ENCODE results near the gene ZFP2. TPM values are rescaled to one million over a fixed set of nuclear protein-coding genes. Genes with fewer than 3 reads are reported as not detected.
A peak's percentile ranks its signal among the peaks of the same experiment; 100 is the strongest.

Gene ZFP2
- polyA plus RNA-seq, 3 donors, result 0.19 TPM; not detected in 2

GRCh38 chr5:178861627-178862026 is 34.1 kb upstream of the ZFP2 start:
- no peak for TF ChIP-seq CTCF (IDR thresholded peaks at IDR 0.05)
- WGBS (ENCODE audit: insufficient coverage), result 100% methylated on average over 8 of the region's 8 CpGs
- no peak overlapping the region for H3K4me3 ChIP-seq (replicated peaks in 1 of 3; ENCODE audit: low read depth in 2 of 3, low read length in 3 of 3)
- intact Hi-C loops (cut with micrococcal nuclease), result no loop called here
- H3K9ac ChIP-seq (ENCODE audit: insufficient read depth, low read length, poor library complexity, severe bottlenecking), result no peak overlapping the region
- Mint-ChIP-seq H3K9me3 (peaks cover 8 to 44% (median 21%) of the 10 kb centered on the region in 7 donors), H3K27me3 (ENCODE audit: low read depth in 3 of 3) (no peaks in the 10 kb centered on the region), H3K27ac (no peak overlapping the region), H3K4me3 (peak overlapping the region in 1 of 2 donors; percentile 57), H3K36me3 (peaks cover 44 to 48% of the 10 kb centered on the region in 2 donors), H3K4me1 (peaks cover 12% of the 10 kb centered on the region)
- no peaks in the 10 kb centered on the region for H4K20me1 ChIP-seq (ENCODE audit: insufficient read depth, low read length)
- H2AFZ ChIP-seq (ENCODE audit: insufficient read depth, low read depth, low read length, poor library complexity, severe bottlenecking), result no peak overlapping the region
- H3K36me3 ChIP-seq (replicated peaks in 1 of 2; ENCODE audit: control insufficient read depth in 1 of 2, insufficient read depth in 2 of 2, low read length in 2 of 2), result peaks cover 21 to 45% of the 10 kb centered on the region in 2 donors
- no peaks in the 10 kb centered on the region for H3K27me3 ChIP-seq (ENCODE audit: control insufficient read depth in 2 of 2, insufficient read depth in 2 of 2, low read length in 2 of 2)
- H3K79me2 ChIP-seq (ENCODE audit: insufficient read depth, low read length), result no peaks in the 10 kb centered on the region
- DNase-seq, result no peak
- peaks cover 16 to 26% of the 10 kb centered on the region in 2 donors for H3K9me3 ChIP-seq (replicated peaks in 1 of 2; ENCODE audit: control insufficient read depth in 1 of 2, insufficient read depth in 1 of 2, low read length in 2 of 2)
- H3K4me1 ChIP-seq (ENCODE audit: control insufficient read depth in 1 of 2, insufficient read depth in 2 of 2, low read length in 2 of 2), result peaks cover 2 to 5% of the 10 kb centered on the region in 2 donors
- no peak overlapping the region for H3K27ac ChIP-seq (ENCODE audit: low read depth in 1 of 2, low read length in 2 of 2)
- H3K4me2 ChIP-seq (replicated peaks; ENCODE audit: extremely low read depth, low read length, poor library complexity, severe bottlenecking), result no peak overlapping the region

- WGBS (ENCODE audit: insufficient coverage), result no CpG with 5 or more reads among the region's 4 CpGs
- no peaks in the 10 kb centered on the region for H3K4me1 Mint-ChIP-seq
- Histone ChIP-seq H2AFZ (ENCODE audit: insufficient read depth, low read depth, low read length, poor library complexity, severe bottlenecking) (no peak overlapping the region), H3K4me1 (ENCODE audit: control insufficient read depth in 1 of 2, insufficient read depth in 2 of 2, low read length in 2 of 2) (no peaks in the 10 kb centered on the region), H3K27me3 (ENCODE audit: control insufficient read depth in 2 of 2, insufficient read depth in 2 of 2, low read length in 2 of 2) (no peaks in the 10 kb centered on the region), H3K9ac (ENCODE audit: insufficient read depth, low read length, poor library complexity, severe bottlenecking) (no peak overlapping the region), H4K20me1 (ENCODE audit: insufficient read depth, low read length) (no peaks in the 10 kb centered on the region), H3K9me3 (replicated peaks in 1 of 2; ENCODE audit: control insufficient read depth in 1 of 2, insufficient read depth in 1 of 2, low read length in 2 of 2) (peaks cover 54 to 68% of the 10 kb centered on the region in 2 donors), H3K36me3 (replicated peaks in 1 of 2; ENCODE audit: control insufficient read depth in 1 of 2, insufficient read depth in 2 of 2, low read length in 2 of 2) (peaks cover 63 to 95% of the 10 kb centered on the region in 2 donors), H3K4me2 (replicated peaks; ENCODE audit: extremely low read depth, low read length, poor library complexity, severe bottlenecking) (no peak overlapping the region), H3K27ac (ENCODE audit: low read depth in 1 of 2, low read length in 2 of 2) (no peak overlapping the region), H3K79me2 (ENCODE audit: insufficient read depth, low read length) (no peaks in the 10 kb centered on the region), H3K4me3 (replicated peaks in 1 of 3; ENCODE audit: low read depth in 2 of 3, low read length in 3 of 3) (no peak overlapping the region)
- no peak overlapping the region for H3K27ac Mint-ChIP-seq
- peaks cover 84 to 93% of the 10 kb centered on the region in 2 donors for H3K36me3 Mint-ChIP-seq
- TF ChIP-seq CTCF (IDR thresholded peaks at IDR 0.05), result no peak
- intact Hi-C loops (cut with micrococcal nuclease), result no loop called here
- no peaks in the 10 kb centered on the region for H3K27me3 Mint-ChIP-seq (ENCODE audit: low read depth in 3 of 3)
- DNase-seq, result no peak
- H3K9me3 Mint-ChIP-seq, result peaks cover 51 to 77% (median 62%) of the 10 kb centered on the region in 7 donors
- no peak overlapping the region for H3K4me3 Mint-ChIP-seq
These were observed 28.8 kb upstream of the ZFP2 start for GRCh38 chr5:178866946-178867345.
